ENCODE data around the gene ITGB3.

ITGB3 gene

DNA sequence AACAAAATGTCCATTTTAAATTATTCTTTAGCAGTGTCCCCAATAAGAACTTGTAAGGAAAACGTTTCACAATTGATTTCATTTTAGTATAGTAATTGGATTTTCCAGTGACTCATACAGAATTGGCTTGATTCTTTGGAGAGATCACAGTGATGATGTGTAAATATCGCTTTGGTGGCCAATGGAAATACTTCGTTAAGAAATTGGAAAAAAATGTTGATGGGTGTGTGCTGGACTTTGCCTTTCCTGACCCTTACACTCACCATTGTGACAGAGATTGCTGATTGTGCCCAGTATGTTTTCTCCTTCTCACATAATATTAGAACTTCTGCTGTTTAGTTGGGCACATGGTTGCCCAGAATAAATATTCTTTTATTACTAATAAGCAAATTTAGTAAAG is 62.7 kb downstream of the ITGB3 start:
- in situ Hi-C loops (cut with MboI; ENCODE audit: low pct_unique_long_range_greater_than_20kb, low sequenced_read_pairs) = no loop called here
- no peak for DNase-seq

DNA sequence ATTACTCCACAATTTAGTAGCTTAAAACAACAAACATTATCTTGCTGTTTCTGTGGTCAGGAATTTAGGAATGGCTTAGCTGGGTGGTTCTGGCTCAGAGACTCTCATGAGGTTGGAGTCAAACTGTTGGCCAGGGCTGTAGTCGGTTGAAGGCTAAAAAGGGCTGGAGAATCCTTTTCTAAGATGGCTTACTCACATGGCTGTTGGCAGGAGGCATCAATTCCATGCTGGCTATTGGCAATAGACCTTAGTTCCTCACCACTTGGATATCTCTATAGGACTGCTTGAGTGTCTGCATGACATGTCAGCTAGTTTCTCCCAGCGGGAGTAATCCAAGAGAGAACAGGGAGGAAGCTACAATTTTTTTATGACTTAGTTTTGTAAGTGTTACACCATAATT is 63.5 kb downstream of the ITGB3 start:
- no peak for DNase-seq
- in situ Hi-C loops (cut with MboI; ENCODE audit: low pct_unique_long_range_greater_than_20kb, low sequenced_read_pairs) = no loop called here

DNA sequence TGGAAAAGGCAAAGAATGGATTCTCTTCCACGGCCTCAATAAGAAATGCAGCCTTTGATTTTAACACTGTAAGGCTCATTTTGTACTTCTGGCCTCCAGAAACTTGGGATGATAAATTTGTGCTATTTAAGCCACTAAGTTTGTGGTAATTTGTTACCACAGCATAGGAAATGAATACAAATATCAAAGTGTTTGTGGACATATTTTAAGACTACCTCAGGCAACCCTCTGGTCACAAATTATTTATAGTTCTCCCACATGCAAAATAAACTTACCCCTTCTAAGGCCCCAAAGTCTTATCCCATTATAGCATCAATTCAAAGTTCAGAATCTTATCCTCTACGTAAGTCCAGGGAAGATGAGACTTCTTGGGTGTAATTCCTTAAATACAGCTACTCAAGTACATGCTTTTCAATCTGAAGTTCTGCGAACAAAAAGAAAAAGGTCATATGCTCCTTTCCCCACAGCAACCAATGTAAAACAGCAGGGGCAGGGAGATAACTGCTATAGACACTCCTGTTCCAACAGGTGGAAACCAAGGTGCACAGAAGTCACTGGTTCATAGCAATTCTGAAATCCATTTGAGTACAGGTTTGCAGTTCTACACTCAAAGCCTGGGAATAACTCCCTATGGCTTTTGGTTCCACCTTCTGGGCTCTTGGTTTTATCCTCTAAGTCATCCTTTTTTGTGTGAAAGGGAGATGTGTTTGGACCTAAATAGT is 64.7 kb downstream of the ITGB3 start:
- in situ Hi-C loops (cut with MboI; ENCODE audit: low pct_unique_long_range_greater_than_20kb, low sequenced_read_pairs) = no loop called here
- DNase-seq = peak; percentile 13

DNA sequence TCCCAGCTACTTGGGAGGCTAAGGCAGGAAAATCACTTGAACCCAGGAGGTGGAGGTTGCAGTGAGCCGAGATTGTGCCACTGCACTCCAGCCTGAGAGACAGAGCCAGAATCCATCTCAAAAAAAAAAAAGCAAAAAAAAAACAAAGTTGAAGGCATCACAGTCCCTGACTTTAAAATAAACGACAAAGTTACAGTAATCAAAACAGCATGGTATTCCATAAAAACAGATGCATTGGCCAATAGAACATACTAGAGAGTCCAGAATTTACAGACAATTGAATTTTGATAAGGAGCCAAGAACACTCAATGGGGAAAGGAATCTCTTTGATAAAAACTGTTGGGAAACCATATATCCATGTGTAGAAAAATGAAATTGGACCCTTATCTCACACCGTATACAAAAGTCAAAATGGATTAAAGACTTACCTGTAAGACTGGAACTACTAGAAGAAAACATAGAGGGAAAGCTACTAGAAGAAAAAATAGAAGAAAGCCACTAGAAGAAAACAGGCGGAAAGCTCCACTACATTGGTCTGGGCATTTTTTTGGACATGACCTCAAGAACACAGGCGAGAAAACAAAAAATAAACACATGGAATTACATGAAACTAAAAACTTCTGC is 67.4 kb downstream of the ITGB3 start:
- in situ Hi-C loops (cut with MboI; ENCODE audit: low pct_unique_long_range_greater_than_20kb, low sequenced_read_pairs) = no loop called here
- DNase-seq = no peak

DNA sequence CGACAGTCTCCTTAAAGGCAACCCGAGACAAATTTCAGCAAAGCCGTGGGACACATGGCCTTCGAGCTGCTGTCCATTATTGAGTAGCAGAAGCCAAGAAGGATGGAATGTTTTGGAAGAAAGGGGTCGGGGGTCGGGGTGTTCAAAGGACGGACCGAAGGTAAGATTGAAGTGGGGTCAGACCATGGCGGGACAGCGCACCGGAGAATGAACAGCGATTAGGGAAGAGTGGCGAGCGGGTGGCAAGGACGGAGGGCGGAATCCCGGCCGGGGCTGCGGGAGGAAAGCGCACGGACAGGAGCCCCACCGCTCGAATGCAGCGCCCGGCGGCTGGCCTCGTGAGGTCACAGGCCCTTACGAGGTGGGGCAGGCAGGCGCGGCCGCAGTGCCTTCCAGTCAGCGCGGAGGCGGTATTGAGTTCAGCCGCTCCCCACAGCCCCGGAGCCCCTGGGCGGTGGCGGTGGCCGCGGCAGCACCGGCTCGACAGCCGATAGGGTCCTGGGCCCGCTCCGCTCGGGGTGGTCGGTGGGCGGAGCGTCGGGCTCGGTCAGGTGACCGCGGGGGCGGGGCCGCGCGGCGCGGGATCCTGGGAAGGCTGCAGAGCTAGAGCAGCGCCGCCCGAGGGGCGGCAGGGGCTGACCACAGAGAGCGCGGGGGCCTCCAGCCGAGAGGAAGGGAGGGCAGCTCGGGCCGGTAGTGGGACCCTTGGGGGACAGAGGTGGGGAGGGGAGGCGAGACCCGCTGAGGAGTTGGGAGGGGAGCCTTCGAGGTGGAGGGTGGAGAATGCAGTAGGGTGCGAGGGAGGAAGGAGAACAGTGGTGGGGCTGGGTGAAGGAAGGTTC is 70.0 kb downstream of the ITGB3 start, which contains the start of gene EFCAB13:
EFCAB13 (plus strand) TSS at position 574 of the 842 bp plus-strand sequence. CDS start 4,399 bp downstream, outside the sequence.
- in situ Hi-C loops (cut with MboI; ENCODE audit: low pct_unique_long_range_greater_than_20kb, low sequenced_read_pairs) = no loop called here
- DNase-seq = no peak

DNA sequence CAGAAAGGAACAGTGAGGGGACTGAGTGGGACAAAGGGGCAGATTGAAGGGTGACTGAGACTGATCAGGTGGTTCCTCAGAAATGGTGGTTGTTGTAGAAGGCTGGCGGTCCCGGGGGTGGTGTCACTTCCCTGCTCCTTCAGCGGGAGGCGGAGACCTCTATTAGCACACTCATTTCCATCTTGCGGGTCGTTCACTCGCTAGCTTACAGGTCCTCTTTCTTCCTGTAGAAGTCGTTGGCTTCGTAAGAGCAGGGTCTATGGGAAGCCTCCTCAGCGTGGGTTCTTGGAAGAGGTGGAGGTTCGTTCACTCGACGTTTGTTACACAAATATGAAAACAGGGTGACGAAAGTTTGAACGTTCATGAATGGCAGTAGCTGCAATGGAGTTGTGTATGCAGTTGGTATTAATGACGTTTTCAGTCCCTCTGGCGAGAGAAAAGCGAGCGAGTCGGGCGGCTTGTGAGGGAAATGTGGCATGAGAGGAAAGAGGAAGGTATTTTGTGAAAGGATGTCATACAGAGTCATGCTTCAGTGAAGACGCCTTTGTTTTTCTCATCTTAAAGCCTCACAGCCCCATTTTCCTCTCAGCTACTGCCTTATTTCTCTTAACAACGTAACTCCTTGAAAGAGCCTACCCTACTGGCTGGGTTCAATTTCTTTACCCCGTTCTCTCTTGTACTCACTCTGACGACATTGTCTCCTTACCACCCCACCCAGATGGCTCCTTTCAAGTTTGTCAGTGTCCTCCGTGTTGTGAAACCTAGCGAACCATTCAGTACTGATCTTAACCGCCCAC is 70.8 kb downstream of the ITGB3 start:
- in situ Hi-C loops (cut with MboI; ENCODE audit: low pct_unique_long_range_greater_than_20kb, low sequenced_read_pairs) = no loop called here

DNA sequence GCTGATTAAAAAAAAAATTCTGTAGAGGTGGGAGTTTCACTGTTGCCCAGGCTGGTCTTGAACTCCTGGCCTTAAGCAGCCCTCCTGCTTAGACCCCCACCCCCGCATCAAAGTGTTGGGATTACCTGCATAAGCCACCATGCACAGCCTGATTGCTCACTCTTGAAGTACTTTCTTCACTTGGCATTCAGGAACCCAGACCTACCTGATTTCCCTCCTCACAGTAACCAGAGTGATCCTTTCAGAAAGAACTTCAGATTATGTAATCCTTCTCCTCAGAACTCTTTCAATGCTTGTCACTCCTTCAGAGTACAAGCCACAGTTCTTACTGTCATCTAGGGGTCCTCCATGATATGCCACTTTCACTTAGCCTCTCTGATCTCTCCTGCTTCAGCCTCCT is 71.5 kb downstream of the ITGB3 start:
- in situ Hi-C loops (cut with MboI; ENCODE audit: low pct_unique_long_range_greater_than_20kb, low sequenced_read_pairs) = no loop called here
- no peak for DNase-seq

More for the DNA sequence above, 70.8 kb downstream of the ITGB3 start:
- peak; percentile 90 for DNase-seq

DNA sequence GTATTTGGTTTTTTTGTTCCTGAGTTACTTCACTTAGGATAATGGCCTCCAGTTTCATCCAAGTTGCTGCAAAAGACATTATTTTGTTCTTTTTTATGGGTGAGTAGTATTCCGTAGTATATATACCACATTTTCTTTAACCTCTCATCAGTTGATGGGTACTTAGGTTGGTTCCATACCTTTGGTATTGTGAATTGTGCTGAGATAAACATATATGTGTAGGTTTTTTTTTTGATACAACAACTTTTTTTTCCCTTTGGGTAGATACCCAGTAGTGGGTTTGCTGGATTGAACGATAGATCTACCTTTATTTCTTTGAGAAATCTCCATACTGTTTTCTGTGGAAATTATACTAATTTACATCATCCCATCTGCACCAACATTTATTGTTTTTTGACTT is 76.9 kb downstream of the ITGB3 start:
- no peak for DNase-seq
- in situ Hi-C loops (cut with MboI; ENCODE audit: low pct_unique_long_range_greater_than_20kb, low sequenced_read_pairs) = no loop called here

DNA sequence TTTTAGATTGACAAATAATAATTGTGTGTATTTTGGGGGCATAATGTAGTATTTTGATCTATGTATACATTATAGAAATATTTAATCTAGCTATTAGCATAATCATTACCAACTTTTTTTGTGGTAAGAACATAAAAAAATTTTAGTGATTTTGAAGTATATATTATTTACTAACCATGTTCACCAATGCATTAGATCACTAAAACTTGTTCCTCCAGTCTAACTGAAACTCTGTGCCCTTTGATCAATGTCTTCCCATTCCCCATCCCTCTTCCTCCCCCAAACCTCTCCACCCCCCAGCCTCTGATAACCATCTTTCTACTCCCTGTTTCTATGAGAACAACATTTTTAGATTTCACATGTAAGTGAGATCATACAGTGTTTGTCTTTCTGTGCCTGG is 78.7 kb downstream of the ITGB3 start:
- DNase-seq = no peak
- in situ Hi-C loops (cut with MboI; ENCODE audit: low pct_unique_long_range_greater_than_20kb, low sequenced_read_pairs) = no loop called here

DNA sequence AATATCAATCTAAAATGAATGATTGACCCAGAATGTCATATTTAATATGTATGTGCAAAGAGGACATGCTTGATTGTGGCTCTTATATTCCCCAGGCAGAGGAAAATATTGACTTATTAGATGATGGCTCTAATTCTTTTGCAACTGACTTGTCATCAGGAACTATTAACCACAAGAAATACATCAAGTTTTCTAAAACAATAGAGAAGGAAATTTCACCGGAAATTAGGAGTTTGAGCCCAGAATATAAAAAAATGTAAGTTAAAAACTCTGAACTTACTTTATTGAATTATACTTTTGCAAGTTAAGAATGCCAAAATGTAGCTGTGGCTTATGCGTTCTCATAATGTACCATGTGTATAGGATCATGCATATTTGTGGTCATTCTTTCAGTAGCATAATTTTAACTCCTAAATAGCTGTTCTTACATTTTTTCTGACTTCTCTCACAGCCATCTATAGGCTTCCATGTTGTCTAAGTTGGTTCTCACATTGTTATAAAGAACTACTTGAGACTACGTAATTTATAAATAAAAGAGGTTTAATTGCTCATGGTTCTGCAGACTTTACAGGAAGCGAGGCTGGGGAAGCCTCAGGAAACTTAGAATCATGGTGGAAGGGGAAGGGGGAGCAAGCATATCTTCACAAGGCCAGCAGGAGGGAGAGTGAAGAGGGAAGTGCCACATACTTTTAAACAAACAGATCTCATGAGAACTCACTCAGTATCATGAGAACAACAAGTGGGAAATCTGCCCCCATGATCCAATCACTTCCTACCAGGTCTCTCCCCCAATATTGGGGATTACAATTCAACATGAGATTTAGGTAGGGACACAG is 81.7 kb downstream of the ITGB3 start:
- peak; percentile 14 for DNase-seq
- in situ Hi-C loops (cut with MboI; ENCODE audit: low pct_unique_long_range_greater_than_20kb, low sequenced_read_pairs) = no loop called here

DNA sequence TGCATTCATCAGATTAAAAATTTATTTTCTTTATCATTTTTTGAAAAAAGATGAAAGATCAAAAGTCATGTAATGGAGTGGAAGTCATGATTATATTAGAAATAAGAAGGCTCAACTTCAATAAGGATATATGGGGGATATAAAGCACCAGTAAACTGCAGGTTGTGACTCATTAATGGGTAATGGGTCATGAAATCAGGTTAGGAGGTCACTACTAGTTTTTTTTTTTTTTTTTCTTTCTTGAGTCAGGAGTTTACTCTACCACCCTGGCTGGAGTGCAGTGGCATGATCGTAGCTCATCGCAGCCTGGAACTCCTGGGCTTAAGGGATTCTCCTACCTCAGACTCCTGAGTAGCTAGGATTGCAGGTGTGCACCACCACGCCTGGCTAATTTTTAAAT is 84.4 kb downstream of the ITGB3 start:
- in situ Hi-C loops (cut with MboI; ENCODE audit: low pct_unique_long_range_greater_than_20kb, low sequenced_read_pairs) = no loop called here
- DNase-seq = no peak

DNA sequence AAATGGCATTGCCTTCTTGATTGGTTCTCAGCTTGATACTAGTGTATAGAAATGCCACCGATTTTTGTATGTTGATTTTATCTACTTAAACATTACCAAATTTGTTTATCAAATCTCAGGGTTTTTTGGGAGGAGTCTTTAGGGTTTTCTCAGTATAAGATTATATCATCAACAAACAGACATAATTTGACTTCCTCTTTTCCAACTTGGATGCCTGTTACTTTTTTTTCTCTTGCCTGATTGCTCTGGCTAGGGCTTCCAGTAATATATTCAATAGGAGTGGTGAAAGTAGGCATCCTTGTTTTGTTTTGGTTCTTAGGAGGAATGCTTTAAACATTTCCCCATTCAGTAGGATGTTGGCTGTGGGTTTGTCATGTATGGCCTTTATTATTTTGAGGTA is 99.2 kb downstream of the ITGB3 start:
- in situ Hi-C loops (cut with MboI; ENCODE audit: low pct_unique_long_range_greater_than_20kb, low sequenced_read_pairs) = no loop called here
- peak; percentile 46 for DNase-seq

DNA sequence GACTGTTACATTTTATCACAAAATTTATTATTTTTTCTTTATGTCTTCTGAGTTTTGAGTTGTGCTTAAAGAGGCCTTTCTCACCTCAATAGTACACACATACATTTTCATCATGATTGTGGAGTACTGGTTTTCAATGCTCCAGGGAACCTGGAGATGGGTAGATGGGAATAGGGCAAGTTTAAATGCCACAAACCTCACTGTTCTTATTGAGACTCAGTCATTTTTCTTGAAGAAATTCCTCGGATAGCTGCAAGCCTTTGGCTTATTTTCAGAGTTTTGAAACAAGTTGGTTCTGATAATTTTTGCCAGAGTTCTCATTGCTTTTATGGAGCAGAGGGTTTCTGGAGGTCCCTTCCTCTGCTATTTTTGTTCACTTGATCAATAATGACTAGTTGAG is 105.0 kb downstream of the ITGB3 start:
- DNase-seq = no peak
- in situ Hi-C loops (cut with MboI; ENCODE audit: low pct_unique_long_range_greater_than_20kb, low sequenced_read_pairs) = no loop called here

All from KBM-7 (cell line).